ENCODE data around the gene MGRN1. TPM values are rescaled to one million over a fixed set of nuclear protein-coding genes. Genes with fewer than 3 reads are reported as not detected.

MGRN1 gene
- total RNA-seq, 1 donor from 2014 or later = 201 TPM

DNA sequence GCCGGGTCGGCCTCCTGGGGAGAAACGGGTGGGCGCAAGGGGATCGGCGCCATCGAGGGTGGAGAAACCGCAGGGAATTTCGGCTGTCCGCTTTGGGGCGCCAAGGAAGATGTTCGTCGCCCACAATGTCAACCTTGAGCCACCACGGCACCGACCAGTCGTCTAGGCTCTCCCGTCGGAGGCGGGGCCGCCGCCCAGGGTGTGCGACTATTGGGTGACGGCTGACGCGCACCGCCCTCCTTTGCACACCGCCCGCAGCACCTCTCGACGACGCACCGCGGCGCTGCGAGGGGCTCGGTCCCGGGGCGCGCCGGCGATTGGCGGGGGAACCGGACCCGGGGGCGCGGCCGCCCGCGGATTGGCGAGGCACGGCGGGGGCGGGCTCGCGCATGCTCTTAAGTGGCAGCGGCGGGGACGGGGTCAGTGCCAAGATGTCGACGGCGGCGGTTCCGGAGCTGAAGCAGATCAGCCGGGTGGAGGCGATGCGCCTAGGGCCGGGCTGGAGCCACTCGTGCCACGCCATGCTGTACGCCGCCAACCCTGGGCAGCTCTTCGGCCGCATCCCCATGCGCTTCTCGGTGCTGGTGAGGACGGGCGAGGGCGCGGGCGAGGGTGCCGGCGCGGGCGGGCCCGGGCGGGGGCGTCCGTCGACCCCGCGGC, 68.8 kb downstream of the MGRN1 start, which contains the start of gene NUDT16L1:
NUDT16L1 (plus strand) TSS at position 267 of the 660 bp plus-strand sequence; CDS start at position 432, 165 bp downstream.
- Histone ChIP-seq H3K4me3 (peak within 1 kb of the TSS; percentile 85 to 93), H3K27me3 (no peaks in the 10 kb centered on the region), H3K9me3 (no peaks in the 10 kb centered on the region), H3K4me1 (peaks cover 15 to 32% of the 10 kb centered on the region in 2 donors), H3K27ac (peak within 1 kb of the TSS; percentile 78 to 83), H3K36me3 (peaks cover 23 to 46% of the 10 kb centered on the region in 2 donors)
- DNase-seq (ENCODE audit: low spot score in 2 of 2) = peak; percentile 86 to 98
- intact Hi-C loops (cut with DNase I) = loop anchor here (1.0 to 5.0 kb wide), 3 partner anchors 41 to 76 kb away; partner anchors contain the start of genes ANKS3 and DNAAF8
- TF ChIP-seq, protein P1, sequence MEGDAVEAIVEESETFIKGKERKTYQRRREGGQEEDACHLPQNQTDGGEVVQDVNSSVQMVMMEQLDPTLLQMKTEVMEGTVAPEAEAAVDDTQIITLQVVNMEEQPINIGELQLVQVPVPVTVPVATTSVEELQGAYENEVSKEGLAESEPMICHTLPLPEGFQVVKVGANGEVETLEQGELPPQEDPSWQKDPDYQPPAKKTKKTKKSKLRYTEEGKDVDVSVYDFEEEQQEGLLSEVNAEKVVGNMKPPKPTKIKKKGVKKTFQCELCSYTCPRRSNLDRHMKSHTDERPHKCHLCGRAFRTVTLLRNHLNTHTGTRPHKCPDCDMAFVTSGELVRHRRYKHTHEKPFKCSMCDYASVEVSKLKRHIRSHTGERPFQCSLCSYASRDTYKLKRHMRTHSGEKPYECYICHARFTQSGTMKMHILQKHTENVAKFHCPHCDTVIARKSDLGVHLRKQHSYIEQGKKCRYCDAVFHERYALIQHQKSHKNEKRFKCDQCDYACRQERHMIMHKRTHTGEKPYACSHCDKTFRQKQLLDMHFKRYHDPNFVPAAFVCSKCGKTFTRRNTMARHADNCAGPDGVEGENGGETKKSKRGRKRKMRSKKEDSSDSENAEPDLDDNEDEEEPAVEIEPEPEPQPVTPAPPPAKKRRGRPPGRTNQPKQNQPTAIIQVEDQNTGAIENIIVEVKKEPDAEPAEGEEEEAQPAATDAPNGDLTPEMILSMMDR (IDR thresholded peaks at IDR 0.05) = peak; percentile 19 to 23 (median 23)

DNA sequence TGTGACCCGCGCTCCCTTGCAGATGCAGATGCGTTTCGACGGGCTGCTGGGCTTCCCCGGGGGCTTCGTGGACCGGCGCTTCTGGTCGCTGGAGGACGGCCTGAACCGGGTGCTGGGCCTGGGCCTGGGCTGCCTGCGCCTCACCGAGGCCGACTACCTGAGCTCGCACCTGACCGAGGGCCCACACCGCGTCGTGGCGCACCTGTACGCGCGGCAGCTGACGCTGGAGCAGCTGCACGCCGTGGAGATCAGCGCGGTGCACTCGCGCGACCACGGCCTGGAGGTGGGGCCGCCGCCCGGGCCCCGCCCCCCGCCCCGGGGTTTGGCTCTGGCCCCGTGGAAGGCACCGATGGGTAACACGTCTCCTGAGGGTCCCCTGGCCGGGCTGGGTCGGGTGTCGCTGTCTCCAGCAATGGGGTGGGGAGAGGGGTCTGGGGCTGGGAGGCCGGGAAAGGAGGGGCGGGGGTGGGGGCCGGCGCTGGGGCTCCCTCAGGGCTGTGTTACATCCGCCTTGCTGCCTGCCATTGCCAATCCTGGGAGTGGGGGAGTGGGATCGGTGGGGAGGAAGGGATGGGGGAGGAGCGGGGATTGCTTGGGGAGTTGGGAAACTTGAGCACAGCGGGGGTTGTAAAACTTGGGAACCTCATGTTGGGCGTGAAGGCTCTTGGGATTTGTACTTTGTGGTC, 69.5 kb downstream of the MGRN1 start:
- DNase-seq (ENCODE audit: low spot score in 2 of 2) = peak in 1 of 2 donors; percentile 75
- intact Hi-C loops (cut with DNase I) = loop anchor here (1.0 to 5.0 kb wide), 3 partner anchors 40 to 77 kb away; partner anchors contain the start of genes ANKS3 and DNAAF8
- Histone ChIP-seq H3K9me3 (no peaks in the 10 kb centered on the region), H3K36me3 (peaks cover 29 to 47% of the 10 kb centered on the region in 2 donors), H3K27ac (peak overlapping the region; percentile 74 to 83), H3K27me3 (no peaks in the 10 kb centered on the region), H3K4me3 (peak overlapping the region; percentile 85 to 93), H3K4me1 (peaks cover 15 to 32% of the 10 kb centered on the region in 2 donors)
- TF ChIP-seq, protein P1 (IDR thresholded peaks at IDR 0.05) = no peak

DNA sequence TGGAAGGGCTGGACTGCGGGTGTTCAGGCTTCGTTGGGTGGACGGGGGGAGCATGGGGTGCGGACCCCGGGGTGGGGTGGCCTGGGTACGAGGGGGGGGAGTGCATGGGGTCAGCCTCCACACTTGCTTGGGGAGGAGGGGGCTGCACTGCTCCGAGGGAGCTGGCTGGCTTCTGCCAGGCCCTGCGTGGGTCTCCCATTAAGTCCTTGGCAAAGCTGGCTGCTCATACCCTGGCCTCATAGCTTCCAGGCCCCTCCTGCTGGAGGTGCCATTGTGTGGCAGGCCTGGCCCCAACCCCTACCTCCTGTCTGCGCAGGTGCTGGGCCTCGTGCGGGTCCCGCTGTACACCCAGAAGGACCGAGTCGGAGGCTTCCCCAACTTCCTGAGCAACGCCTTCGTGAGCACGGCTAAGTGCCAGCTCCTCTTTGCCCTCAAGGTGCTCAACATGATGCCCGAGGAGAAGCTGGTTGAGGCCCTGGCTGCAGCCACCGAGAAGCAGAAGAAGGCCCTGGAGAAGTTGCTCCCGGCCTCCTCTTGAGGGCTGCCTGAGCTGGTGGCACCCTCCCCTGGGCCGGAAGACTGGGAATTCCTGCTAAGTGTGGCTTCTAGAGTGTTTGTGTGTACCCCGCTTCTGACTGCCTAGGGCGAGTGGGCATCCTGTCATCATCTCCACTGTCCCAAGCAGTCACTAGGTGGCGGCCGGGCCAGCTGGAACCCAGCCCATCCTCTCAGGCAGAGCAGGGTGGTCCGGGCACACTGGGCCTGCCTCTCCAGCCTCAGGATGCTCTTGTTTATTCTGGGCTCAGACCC, 70.2 kb downstream of the MGRN1 start:
- H3K27ac ChIP-seq = peak overlapping the region; percentile 74 to 83
- peaks cover 15 to 32% of the 10 kb centered on the region in 2 donors for H3K4me1 ChIP-seq
- peaks cover 36 to 50% of the 10 kb centered on the region in 2 donors for H3K36me3 ChIP-seq
- peak overlapping the region; percentile 85 to 93 for H3K4me3 ChIP-seq
- H3K9me3 ChIP-seq = no peaks in the 10 kb centered on the region
- TF ChIP-seq, protein P1 (IDR thresholded peaks at IDR 0.05) = peak in 1 of 3 experiments; percentile 10
- intact Hi-C loops (cut with DNase I) = loop anchor here (5.0 kb wide), 1 partner anchor 78 kb away; no protein-coding TSS in a partner anchor
- no peaks in the 10 kb centered on the region for H3K27me3 ChIP-seq
- peak in 1 of 2 donors; percentile 72 for DNase-seq (ENCODE audit: low spot score in 2 of 2)

DNA sequence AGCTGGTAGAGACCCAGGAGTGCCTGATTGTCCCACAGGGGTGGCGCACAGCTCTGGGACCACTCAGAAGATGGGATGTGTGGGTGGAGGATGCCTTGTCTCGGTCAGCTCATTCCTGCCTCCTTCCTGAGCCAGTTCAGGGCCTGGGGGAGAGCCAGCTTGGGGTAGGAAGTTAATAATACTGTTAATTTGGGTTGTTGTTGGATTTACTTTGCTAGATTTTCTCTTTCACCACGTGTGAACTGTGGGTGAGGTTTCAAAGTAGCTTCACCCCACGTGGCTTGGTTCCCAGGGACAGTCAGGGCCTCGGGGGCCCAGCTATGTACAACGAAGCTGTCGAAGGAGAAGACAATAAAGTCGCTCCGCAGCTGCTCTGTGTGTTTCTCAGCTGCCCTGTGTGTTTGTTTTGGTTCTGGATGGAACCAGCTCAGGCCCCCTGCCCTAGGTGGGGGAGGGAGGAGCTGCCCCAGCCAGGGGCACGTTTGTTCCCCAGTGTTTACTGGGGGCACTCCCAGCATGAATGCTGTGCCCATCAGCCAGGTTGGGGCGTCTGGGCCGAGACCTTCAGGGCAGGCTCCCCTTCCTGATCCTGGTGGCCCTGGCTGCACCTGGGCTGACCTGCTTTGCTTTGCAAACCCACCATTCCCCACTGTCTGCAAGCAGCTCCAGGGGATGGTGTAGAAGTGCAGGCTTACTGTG, 71.0 kb downstream of the MGRN1 start:
- TF ChIP-seq, protein P1 (IDR thresholded peaks at IDR 0.05) = no peak
- DNase-seq (ENCODE audit: low spot score in 2 of 2) = no peak
- Histone ChIP-seq H3K4me1 (peaks cover 15 to 32% of the 10 kb centered on the region in 2 donors), H3K27ac (peak overlapping the region; percentile 74 to 83), H3K27me3 (no peaks in the 10 kb centered on the region), H3K4me3 (peak overlapping the region in 1 of 2 donors; percentile 85), H3K36me3 (peaks cover 44 to 51% of the 10 kb centered on the region in 2 donors), H3K9me3 (no peaks in the 10 kb centered on the region)
- intact Hi-C loops (cut with DNase I) = no loop called here

All from ascending aorta (tissue), 2 donors.